Activated CD8-positive, alpha-beta memory T cell treated with anti-CD3 and anti-CD28 coated beads, Interleukin-2, amount 50 U/mL, for 4 hours (primary cell): ENCODE results near the gene SPOCD1.

Source experiments
- DNase-seq: peaks from one replicate; pipeline ENCODE4 v3.0.0-alpha.2; 2020

The SPOCD1 gene

DNA sequence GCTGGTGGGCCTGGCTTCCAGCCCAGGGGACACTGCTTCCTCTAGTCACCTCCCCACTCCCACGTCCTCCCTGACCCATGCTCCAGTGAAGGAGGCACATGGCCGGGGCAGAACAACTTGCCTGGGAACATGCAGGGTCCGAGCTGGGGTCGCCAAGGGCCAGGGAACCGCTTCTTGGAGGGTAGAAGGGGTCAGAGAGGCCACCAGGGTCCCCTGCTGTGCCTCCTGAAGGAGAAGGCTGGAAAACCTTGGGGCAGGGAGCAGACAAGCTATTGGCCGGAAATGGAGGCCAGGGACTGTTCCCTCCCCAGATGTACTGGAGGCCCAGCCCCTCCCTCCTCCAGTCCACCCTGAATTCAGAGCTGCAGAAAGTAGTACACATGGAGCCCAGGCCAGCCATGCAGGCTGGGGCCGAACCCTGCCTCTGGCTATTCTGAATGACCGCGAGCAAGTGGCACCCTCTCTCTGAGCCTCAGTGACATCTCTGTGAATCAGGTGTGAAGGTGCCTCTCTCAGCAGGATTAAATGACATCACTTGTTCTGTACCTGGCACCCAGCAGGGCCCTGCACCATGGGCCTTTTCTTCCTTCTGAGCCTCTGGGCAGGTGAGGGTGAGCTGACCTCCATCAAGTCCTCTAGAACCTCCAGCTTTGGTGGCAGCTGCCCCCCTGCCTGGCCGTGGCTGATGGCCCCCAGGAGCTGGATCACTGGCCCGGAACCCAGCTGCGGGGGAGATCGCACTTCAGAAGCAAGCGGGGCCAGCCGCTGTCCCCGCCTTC lies 15.7 kb downstream of the SPOCD1 start:
- no peak for DNase-seq

DNA sequence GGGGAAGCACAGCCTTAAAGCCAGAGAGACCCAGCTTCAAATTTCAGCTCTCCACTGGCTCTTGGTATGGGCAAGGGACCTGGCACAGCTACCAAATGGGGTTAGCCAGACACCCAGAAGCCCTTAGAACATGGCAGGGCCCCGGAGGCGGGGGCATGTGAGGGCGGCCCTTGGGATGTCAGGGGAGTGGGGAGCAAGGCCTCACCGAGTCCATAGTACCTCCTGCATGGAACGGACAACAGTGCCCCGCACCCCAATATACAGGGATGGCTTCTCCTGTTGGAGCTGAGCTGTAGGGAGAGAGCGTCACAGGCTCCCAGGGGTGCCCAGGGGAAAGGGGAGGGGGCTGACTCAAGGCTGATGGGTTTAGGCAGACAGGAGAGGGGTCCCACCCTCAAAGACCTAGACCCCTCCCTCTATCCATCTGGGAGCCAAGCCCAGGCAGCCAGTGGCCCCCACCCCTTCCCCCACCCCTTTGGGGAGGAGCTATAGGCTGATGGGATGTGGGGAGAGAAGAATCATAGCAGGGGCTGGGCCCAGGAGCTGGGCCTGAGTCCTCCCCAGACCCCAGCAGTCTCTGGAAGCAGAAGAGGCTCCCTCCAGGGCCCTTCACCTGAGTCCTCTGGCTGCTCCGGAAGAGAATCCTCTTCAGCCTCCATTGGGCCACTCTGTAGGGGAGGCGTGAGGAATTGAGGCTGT lies 16.5 kb downstream of the SPOCD1 start:
- DNase-seq = no peak

DNA sequence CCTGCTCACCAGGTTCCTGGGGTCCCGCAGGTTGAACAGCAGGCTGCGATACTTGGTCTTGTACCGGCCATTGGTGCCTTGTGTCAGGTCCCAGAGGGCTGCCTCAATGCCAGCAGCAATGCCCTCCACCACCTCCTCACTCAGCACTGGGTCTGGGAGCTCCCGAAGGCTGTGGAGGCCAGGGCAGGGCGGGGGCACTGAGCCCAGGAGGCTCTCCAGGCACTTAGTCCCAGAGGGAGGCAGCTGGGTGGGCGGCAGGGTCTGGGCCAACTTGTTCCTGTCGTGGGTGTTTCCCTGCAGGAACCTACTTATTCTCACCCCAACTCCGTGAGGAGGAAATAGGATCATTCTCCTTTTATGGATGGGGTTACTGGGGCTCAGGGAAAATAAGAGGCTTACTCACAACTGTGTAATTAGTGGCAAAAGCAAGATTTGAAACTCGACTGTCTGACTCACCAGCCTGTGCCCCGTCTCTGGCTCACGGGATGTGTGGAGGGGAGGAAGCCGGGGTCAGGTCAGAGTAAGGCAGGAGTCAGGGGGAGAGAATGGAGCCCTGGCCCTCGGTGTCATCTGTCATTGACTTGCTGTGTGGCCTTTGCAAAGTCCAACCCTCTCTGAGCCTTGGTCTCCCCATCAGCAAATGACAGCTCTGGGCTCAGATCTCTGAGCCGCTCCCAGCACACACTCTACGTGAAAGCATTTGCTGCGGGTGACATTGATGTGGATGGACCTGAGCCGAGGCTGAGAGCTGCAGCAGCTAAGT lies 17.2 kb downstream of the SPOCD1 start:
- no peak for DNase-seq

DNA sequence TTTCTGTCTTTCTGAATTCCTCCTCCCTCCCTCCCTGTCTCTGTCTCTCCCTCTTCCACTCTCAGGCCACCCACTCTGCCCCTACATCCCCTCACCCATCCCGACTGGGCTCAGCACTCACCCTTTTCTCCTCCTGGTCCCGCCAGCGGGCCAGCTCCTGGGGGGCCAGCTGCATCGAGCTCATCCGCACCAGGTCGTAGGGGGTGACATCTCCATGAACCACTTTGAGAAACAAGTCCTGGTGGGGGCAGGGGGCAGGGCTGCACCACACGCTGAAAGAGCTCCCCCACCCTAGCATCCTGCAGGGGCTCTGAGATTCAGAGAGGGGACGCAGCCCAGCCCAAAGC lies 17.8 kb downstream of the SPOCD1 start:
- no peak for DNase-seq

DNA sequence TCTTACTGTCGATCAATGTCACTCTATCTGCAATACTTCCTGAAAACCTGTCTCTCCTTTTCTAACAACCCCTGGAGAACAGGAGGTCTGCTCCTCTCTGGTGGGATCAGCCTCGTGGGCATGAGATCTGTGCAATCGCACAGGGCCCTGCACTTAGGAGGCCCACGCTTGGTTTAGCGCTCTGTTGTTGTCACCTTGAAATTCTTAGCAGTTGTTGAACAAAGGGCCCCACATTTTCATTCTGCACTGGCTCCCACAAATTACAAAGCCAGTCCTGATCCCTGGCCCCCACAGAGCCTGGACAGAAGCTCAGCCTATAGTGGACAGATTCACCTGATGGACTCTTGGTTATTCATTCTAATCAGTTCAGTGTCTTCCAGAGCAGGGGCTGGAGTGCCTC lies 18.6 kb downstream of the SPOCD1 start:
- no peak for DNase-seq

DNA sequence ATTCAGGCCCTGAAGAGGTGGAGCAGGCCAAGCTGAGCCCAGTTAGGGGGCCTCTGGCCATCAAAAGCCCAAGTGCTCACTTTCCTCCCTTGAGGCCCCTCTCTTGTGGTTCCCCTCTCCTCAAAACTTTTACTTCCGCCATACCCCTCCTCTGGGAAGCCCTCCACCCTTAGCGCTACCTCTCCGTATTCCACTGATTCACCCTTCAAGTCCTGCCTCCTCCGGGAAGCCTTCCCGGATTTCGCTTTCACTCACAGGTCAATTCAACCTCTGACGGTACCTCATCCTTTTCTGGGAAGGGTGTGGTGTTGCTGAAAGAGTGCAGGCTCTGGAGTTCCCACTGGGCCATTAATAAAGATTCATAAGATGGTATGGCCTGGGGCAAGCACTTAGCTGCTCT lies 19.1 kb downstream of the SPOCD1 start:
- no peak for DNase-seq

DNA sequence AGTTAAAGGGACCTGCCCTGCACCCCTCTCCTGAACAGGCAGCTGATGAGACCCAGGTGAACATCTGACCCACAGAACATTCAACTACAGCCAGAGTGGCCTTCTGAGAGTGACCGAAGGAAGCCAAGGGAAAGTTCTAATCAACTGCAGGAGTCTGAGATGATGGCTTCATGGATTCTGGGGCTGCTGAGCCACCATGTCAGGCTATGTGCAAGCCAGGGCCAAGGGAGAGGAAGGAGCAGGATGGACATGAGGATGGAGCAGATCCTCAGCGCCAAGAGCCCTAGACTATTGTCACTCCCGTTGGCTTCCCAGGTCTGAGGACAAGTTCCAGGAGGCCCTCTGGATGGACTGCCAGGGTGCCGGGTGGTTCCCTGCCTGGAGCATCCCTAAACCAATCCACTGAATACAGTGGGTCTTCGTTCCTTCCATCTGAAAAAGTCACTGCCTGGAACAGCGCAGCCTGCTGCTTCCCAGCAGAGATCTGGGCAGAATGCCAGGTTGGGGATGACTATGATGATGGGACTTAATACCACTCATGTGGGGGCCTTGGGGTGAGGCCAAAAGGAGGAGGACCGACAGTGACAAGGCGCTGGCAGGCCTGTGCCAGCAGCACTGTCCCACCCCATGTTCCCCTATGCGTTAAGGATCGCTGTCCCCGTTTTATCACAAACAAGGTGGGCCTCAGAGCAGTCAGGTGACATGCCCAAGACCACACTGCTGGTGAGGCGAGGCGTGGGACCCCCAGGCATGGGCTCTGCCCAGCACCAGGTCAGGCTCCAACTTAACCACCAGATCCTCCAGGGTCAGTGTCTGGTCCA lies 19.8 kb downstream of the SPOCD1 start:
- no peak for DNase-seq

DNA sequence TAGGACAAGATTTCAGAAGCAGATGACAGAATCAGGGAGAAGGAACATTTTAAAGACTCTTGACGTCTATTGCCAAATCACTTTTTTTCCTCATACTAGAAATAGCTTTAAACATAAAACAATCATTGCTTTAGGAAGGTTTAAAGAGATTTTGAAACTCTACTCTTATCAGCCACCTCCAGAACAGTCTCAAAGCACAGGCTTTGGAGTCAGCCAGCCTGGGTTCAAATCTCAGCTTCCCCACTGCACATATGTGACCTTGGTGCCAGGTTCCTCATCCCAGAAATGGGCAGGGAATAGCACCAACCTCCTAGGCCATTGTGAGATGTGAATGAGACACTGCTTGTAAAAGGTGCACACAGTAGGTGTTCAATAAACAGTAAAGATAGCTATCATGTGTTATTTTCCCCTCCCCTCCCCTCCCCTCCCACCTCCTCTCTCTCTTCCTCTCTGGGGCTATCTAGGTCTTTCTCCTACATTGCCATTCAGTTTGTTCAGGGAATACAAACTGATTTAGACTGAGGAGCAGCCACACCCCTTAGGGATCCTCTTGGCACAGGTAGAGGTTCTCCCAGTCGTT lies 20.6 kb downstream of the SPOCD1 start:
- no peak for DNase-seq

DNA sequence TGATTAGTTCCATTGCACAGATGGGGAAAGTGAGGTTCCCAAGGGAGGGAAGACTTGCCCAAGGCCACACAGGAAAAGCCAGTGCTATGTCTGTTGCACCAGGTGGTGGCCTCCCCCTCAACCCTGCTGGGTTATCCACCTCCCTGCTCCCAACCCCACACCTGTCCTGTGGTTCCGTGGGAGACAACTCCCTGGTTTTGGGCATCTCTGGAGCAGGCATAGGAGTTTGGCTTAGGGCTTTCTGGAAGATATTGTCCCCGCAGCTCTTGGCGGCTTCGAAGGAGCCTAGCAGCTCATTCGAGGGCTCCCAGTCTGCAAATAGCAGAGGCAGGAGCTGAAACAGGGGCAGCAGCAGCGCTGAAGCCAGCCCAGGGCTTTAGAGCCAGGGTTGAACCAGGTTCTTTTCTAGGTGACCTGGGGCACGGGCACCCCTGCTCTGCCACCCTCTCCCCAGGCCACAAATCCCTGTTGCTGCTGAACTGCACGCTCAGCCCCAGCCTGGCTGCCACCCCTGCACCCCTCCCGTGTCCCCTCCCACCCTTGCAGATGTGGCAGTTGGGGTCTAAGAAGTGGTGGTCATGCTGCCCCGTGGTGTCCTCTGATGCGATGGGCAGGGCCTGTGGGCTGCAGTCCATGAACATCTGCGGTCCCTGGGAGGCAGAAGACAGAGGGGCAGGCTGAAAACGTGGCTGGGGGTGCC lies 22.1 kb downstream of the SPOCD1 start:
- DNase-seq = no peak

DNA sequence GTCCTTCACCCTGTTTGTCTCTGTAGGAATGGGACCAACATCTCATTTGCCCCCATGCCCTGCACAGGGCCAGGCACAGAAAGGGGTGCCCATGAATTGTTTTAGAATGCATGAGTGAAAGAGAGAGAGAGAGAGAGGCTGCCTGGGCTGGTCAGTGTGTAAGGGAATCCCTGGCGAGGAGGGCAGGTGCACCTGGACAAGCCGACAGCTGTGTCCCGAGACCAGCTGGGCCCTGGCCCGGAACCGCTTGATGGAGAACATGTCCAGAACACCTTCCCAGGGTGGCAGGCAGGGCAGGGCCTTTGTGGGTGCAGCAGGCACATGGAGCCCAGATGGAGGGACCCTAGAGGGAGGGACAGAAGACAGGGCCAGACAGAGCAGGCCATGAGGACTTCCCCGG lies 22.7 kb downstream of the SPOCD1 start:
- DNase-seq = no peak

DNA sequence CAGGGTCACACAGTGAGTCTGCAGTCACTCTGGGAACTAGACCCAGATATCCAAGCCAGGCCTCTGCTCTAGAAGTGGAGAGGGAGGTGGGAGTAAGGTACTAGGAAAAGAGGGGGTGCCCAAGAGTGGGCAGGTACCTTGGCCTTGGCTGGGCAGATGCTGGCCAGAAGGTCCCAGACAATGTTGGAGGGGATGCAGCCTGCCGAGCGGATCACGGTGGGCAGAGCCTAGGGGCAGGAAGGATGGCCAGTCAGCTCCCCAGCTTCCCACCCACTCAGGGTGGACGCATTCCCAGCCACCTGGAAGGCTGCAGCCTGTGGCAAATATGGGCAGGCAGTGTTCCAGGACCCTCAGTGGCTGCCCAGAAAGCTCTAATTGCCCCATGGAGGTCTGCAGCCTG lies 23.3 kb downstream of the SPOCD1 start:
- peak; percentile 13 for DNase-seq

DNA sequence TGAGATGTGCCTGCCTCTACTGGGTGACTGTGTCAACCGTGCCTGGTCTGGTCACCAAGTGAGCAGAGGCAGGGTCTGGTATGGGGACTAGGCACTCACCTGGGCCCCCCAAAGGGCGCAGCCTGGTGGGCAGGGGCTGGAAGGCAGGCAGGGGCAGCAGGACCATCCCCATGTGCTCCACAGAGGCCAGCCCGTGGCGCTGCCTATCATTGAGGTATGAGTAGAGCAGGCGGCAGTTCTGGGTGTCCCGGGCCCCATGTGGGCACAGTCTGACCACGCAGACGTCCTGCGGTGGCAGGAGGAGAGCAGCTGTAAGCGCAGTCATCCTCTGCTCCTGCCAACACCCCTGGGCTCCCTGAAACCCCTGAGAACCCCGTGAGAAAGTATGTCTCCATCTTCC lies 23.7 kb downstream of the SPOCD1 start:
- DNase-seq = peak; percentile 14

DNA sequence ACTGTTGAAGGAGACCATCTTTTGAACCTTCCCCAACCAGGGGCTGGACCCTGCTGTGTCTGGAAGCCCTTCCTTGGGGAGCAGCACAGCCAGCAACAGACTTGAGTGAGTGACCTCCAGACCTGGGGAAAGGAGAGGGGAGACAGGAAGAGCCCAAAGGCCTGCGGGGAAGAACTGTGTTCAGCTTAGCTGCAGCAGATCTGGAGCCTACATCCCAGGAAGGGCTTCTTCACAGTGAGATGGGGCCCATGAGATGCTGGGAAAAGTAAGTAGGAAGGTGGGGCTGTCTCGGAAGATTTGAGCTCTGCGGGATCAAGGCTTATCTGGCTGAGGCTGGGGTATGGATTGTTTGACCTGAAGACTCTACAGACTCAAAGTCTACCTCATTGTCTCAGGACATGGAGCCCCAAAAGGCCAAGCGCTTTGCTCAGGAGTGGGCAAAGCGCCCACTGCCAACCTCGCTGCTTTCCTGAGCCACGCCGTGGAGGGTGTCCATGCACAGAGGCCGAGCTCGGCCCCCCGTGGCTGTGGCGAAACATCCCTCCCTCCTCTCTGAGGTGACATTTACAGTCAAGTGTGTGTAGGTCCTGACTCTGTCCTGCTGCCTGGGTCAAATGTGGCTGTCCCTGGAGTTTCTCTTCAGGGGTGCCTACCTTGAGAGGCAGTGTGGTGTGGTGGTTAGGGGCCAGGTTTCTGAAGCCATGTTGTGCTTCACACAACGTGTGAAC lies 24.5 kb downstream of the SPOCD1 start:
- DNase-seq = peak; percentile 7

DNA sequence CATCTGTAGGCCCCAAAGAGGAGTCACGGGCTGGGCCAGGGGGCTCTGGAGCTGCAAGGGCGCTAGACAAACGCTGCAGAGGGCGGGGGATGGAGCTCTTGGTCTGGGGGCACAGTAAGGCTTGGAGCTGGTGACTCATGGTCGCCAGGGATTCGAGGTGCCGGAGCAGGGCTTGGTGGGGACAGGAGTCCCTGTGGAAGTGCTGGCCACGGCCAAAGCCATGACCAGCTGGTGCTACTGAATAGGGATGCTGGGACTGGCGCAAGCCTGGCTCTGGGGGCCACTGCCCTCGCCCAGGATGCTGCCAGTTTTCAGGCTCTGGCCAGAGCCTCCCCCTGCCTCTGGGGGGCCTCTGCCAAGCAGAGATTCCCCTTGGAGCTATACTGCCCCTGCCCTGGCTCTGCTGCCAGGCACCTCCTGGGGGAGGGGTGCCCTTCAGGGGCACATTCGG lies 25.2 kb downstream of the SPOCD1 start:
- DNase-seq = peak; percentile 10

DNA sequence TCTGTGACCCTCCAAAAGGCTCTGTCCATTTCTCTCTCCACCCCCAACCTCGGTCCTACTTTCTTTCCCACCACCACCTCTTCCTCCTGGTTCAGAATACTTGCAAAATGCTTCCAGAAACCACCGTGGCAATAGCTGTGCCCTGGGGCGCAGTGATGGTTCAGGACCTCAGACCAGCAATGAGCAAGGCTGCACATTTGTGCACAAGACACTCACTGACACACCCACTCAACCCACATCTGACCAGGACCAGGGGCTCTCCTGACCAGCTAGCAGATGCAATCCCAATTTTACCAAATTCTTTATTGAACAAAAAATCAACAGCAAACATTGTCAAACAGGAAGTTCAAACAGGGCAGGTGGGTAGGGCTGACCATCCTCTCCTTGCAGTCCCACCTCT lies 25.7 kb downstream of the SPOCD1 start:
- peak; percentile 1 for DNase-seq

DNA sequence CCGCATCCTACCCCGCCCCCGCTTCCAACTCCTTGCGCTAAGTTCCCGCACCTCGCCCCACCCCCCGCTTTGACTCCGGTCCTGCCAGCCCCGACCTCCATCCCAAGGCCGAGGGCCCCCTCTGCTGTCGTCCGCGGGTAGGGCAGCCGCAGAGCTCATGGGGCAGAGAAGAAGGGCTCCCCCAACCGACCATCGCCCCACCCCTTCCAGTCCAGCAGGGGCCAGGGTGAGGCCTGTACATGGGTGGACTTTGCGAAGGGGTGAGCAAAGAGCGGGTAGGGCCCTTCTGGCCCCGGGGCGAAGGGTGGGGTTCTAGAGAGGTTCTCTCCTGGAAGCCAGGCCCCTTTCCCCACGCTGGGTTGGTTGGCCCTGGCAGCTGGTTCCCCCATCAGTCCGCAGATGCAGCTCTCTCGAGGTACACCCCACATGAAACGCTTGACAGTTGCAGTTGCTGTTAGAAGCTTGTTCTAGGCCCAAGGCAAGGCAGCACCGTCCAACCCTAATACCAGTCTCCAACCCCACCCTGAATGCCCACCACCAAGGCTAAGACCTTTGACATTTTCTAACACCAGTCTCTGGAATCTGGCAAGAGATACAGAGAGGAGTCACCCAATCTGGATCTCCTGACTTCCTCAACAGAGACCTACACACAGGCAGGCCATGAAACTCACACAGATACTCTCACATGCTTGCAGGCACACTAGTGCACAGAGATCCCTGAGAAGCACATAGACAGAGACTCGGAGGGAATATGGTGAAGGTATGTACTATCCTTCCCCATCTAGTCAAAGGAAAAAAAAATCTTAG lies 26.4 kb downstream of the SPOCD1 start:
- peak; percentile 99 for DNase-seq

DNA sequence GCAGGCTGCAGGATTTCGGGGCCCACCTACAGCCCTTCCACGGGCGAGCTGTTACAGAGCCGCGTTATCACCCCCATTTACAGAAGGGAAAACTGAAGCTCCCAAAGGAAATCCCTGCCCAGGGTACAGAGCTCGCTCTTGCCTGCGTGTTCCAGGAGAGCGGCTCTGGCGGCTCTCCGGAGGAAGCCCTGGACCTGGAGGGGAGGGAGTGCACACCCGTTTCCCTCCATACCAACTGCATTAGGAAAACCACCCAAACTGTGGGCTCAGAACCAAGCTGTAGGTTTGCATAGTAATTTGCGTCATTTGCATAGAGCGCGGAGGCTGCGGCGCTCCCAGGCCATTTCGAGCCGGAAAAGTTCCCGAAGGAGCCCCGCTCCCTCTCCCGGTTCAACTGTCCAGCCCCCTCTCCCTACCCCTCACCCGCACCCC lies 27.0 kb downstream of the SPOCD1 start:
- DNase-seq = no peak

DNA sequence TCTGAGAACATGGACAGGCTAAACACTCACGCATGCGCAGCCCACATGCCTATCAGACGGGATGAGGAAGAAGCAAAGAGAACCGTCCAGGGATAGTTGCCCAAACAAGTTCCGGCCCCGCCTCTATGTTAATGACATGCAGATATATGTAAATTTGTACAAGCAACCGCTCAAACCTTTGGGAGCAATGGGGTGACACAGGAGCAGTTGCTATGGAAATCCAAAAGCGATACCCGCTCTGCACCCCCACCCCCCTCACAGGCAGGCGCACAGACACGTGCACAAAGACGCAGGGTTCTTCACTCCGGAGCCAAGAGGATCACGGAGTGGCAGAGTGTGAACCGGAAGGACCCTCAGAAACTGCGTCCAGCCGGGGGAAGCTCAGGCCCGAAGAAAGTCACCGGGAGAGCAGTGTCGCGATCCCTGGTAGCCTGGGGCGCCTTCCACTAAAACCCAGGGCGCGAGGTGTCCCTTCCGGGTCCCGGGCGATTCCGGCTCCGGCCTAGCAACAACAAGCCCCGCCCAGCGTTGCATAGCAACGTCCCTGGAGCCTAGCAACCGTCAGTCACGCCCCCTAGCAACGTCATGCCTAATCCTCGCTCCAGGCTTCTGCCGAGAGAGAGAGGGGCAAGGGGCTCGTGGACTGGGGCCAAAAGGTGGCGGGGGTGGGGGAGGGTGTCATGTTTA lies 27.5 kb downstream of the SPOCD1 start:
- peak; percentile 84 for DNase-seq

DNA sequence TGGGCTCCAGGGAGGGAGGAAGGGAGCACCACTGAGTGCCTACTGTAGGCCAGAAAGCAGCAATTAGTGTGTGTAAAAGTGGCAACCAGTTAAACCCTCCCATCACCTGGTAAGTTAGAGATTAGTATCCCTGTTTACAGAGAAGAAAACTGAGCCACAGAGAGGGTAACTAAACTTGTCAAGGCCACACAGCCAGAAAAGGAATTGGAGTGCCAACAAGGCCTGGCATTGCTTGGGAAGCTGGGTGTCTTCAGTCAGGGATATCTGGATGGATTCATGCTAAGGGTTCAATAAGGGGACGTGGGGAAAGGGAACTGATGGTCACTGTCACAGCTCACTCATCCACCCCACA lies 28.1 kb downstream of the SPOCD1 start:
- no peak for DNase-seq

DNA sequence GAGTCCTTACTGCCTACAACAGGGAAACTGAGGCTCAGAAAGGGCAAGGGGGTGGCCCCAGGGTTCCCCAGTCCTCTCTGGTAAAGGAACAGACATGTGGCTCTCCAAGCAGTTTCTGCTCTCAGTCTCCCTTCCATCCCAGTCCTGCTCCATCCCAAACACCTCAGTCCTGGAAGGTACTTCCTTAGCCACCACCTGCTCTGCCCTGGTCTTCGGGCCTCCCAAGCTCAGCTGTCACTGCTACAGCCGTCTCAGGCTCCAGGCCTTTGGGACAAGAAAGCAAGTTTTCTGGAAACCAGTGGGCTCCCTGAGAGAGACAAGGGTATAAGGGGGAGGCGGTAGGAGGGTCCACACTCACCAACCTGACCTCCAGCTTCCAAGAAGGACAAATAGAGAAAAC lies 28.6 kb downstream of the SPOCD1 start:
- DNase-seq = peak; percentile 2
